Brain microvascular endothelial cell (primary cell): ENCODE data around the gene COG5.

ENCODE experiments used
- DNase-seq: peaks from one replicate; pipeline ENCODE4 v3.0.0-alpha.2; 2020
- H3K27ac ChIP-seq: fragments of 250-450 bp; sonication (Bioruptor Pico); 2 replicates; pipeline ENCODE4 v1.5.1; 2020; ENCODE audit warnings: mild to moderate bottlenecking, moderate library complexity
- H3K27me3 ChIP-seq: fragments of 250-450 bp; sonication (Bioruptor Pico); replicated peaks from 2 replicates; pipeline ENCODE4 v1.5.1; 2020; ENCODE audit warnings: mild to moderate bottlenecking
- H3K36me3 ChIP-seq: fragments of 250-450 bp; sonication (Bioruptor Pico); replicated peaks from 2 replicates; pipeline ENCODE4 v1.5.1; 2020; ENCODE audit warnings: mild to moderate bottlenecking
- H3K4me3 ChIP-seq: 2 replicates; pipeline ENCODE4 v1.5.1; 2011; ENCODE audit warnings: low read depth, mild to moderate bottlenecking, control low read depth, low read length, moderate library complexity
- in situ Hi-C: cut with HindIII; loops from 2 replicates; pipeline ENCODE4 v1.10.0; 2017; ENCODE audit warnings: low sequenced_read_pairs, low pct_ligation_motif_present
- TF ChIP-seq, protein P1 (sequence below): IDR thresholded peaks from 2 replicates; pipeline ENCODE4 v1.5.1; 2011; ENCODE audit warnings: low read depth, mild to moderate bottlenecking, moderate library complexity, low read length, control low read depth, inconsistent platforms; ENCODE audit errors: missing control alignments

COG5 gene

DNA sequence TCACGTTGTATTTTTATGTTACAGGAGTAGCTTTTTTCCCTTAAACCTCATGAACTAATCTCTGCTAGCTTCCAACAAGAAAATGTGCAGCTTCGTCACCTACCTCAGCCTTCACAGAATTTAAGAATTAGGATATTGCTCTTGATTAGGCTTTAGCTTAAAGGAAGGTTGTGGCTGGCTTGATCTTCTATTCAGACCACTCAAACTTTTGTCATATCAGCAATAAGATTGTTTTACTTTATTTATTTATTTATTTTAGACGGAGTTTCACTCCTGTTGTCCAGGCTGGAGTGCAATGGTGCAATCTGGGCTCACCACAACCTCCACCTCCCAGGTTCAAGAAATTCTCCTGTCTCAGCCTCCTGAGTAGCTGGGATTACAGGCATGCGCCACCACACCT is 219.4 kb downstream of the COG5 start:
- Histone ChIP-seq H3K27ac (no peak overlapping the region), H3K27me3 (no peaks in the 10 kb centered on the region), H3K36me3 (no peaks in the 10 kb centered on the region), H3K4me3 (no peak overlapping the region)
- no peak for DNase-seq
- in situ Hi-C loops = no loop called here
- TF ChIP-seq, protein P1, sequence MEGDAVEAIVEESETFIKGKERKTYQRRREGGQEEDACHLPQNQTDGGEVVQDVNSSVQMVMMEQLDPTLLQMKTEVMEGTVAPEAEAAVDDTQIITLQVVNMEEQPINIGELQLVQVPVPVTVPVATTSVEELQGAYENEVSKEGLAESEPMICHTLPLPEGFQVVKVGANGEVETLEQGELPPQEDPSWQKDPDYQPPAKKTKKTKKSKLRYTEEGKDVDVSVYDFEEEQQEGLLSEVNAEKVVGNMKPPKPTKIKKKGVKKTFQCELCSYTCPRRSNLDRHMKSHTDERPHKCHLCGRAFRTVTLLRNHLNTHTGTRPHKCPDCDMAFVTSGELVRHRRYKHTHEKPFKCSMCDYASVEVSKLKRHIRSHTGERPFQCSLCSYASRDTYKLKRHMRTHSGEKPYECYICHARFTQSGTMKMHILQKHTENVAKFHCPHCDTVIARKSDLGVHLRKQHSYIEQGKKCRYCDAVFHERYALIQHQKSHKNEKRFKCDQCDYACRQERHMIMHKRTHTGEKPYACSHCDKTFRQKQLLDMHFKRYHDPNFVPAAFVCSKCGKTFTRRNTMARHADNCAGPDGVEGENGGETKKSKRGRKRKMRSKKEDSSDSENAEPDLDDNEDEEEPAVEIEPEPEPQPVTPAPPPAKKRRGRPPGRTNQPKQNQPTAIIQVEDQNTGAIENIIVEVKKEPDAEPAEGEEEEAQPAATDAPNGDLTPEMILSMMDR = no peak

DNA sequence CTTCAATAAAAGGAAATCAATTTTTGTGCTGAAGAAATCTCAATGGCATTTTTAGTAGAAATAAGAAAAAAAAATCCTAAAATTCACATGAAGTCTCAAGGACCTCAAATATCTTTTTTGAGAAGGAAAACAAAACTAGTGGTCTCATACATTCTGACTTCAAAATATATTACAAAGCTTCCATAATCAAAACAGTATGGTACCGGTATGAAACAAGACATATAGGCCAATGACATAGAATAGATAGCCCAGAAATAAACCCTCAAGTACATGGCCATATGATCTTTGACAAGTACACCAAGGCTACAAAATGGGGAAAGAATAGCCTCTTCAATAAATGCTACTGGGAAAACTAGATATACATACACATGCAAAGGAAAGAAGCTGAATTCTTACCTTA is 225.6 kb downstream of the COG5 start:
- no peak for DNase-seq
- in situ Hi-C loops = no loop called here
- Histone ChIP-seq H3K4me3 (no peak overlapping the region), H3K27me3 (no peaks in the 10 kb centered on the region), H3K36me3 (no peaks in the 10 kb centered on the region), H3K27ac (no peak overlapping the region)
- TF ChIP-seq, protein P1 = no peak

GRCh38 chr7:107332488-107333269 is 231.0 kb downstream of the COG5 start:
- DNase-seq = no peak
- Histone ChIP-seq H3K4me3 (no peak overlapping the region), H3K36me3 (no peaks in the 10 kb centered on the region), H3K27me3 (no peaks in the 10 kb centered on the region), H3K27ac (no peak overlapping the region)
- TF ChIP-seq, protein P1 = no peak
- in situ Hi-C loops = no loop called here

- H3K27ac ChIP-seq = no peak overlapping the region
- H3K27me3 ChIP-seq = no peaks in the 10 kb centered on the region
- no peak for DNase-seq
- in situ Hi-C loops = no loop called here
- TF ChIP-seq, protein P1 = no peak
- H3K36me3 ChIP-seq = no peaks in the 10 kb centered on the region
- H3K4me3 ChIP-seq = no peak overlapping the region
Measured at GRCh38 chr7:107330478-107330877, 233.2 kb downstream of the COG5 start.

DNA sequence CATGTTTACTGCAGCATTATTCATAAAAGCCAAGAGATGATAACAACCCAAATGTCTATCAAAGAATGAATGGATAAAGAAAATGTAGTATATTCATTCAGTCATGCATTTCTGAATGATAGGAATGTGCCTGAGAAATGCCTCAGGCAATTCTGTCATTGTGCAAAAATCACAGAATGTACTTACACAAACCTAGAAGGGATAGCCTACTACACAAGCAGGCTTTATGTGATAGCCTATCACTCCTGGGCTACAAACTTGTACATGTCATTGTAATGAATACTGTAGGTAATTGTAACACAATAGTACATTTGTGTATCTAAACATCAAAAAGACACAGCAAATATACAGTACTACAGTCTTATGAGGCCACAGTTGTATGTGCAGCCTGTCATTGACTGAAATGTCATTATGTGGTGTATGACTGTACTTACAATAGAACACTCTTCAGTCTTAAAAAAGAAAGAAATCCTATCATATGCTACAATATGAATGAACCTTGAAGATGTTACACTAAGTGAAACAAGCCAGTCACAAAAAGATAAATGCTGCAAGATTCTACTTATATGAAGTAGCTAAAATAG is 235.6 kb downstream of the COG5 start:
- Histone ChIP-seq H3K36me3 (no peaks in the 10 kb centered on the region), H3K27ac (no peak overlapping the region), H3K4me3 (no peak overlapping the region), H3K27me3 (no peaks in the 10 kb centered on the region)
- in situ Hi-C loops = no loop called here
- TF ChIP-seq, protein P1 = no peak
- peak; percentile 37 for DNase-seq
